ENCODE data around the gene PCSK6.

The PCSK6 gene

DNA sequence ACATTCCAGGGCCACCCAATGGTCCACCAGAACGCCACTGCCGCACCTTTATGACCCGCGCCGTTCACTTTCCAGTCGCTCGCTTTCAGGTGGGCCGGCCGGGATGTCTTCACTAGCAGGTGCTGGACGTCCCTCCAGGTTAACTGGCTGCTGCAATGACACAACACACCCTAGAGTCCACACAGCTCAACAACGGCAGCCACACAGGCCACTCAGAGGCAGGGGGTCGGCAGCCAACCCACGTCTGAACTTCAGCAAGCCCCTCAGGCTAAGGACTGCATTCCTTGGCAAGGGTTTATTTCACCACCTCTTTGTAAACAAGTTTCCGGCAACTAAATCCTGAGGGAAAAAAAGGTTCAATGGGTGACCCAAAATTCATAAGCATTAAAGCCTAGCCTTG is 105.2 kb downstream of the PCSK6 start:
- DNase-seq (ENCODE audit: low read depth) = no peak
- H3K4me3 ChIP-seq (ENCODE audit: control insufficient read depth, low read depth, low read length) = no peak overlapping the region
- TF ChIP-seq, protein P1, sequence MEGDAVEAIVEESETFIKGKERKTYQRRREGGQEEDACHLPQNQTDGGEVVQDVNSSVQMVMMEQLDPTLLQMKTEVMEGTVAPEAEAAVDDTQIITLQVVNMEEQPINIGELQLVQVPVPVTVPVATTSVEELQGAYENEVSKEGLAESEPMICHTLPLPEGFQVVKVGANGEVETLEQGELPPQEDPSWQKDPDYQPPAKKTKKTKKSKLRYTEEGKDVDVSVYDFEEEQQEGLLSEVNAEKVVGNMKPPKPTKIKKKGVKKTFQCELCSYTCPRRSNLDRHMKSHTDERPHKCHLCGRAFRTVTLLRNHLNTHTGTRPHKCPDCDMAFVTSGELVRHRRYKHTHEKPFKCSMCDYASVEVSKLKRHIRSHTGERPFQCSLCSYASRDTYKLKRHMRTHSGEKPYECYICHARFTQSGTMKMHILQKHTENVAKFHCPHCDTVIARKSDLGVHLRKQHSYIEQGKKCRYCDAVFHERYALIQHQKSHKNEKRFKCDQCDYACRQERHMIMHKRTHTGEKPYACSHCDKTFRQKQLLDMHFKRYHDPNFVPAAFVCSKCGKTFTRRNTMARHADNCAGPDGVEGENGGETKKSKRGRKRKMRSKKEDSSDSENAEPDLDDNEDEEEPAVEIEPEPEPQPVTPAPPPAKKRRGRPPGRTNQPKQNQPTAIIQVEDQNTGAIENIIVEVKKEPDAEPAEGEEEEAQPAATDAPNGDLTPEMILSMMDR (IDR thresholded peaks at IDR 0.05; ENCODE audit: control insufficient read depth, insufficient read depth, low read depth, low read length, missing control alignments) = no peak

DNA sequence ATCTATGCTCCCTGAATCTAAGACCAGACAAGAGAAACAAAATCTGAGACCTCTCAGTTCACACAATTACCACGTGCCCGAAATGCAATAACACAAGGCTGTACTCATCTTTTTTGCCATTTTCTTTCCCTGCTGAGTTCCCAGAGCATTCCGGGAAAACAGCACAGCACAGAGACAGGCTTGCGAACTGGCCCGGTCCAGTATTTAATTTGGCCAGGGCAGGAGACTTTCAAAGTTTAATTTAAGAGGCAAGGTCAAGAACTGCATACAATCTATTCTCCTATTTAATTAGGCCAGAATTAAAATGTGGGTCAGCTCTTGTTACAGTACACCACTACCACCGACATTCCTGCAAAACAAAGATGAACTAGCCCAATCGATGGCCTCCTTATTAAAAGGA is 107.0 kb downstream of the PCSK6 start:
- no peak for DNase-seq (ENCODE audit: low read depth)
- TF ChIP-seq, protein P1 (IDR thresholded peaks at IDR 0.05; ENCODE audit: control insufficient read depth, insufficient read depth, low read depth, low read length, missing control alignments) = no peak
- no peak overlapping the region for H3K4me3 ChIP-seq (ENCODE audit: control insufficient read depth, low read depth, low read length)

DNA sequence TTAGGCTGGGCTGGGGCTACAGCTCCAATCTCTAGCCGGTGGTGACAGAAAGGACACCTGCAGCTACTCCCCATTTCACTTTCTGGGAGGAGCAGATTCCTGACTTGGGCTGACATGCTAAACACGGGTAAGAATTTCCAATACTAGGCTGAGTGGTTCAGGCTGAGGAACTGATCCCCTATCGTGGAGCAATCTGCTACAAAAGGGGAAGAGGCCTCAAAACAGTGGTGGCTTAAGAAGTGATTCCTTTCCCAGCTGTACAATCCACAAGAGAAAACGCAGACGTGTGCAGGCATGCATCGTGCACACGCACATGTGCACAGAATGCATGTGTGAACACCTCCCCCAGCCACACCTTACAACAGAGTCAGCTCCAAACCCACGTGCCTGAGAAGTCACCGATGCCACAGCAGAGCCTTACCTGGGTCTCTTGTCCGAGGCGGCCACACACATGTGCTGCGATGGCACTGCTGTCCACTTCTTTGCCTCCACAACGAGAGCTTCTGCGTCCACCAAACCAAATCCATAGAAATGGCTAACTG is 107.8 kb downstream of the PCSK6 start:
- TF ChIP-seq, protein P1 (IDR thresholded peaks at IDR 0.05; ENCODE audit: control insufficient read depth, insufficient read depth, low read depth, low read length, missing control alignments) = no peak
- no peak for DNase-seq (ENCODE audit: low read depth)
- H3K4me3 ChIP-seq (ENCODE audit: control insufficient read depth, low read depth, low read length) = no peak overlapping the region

DNA sequence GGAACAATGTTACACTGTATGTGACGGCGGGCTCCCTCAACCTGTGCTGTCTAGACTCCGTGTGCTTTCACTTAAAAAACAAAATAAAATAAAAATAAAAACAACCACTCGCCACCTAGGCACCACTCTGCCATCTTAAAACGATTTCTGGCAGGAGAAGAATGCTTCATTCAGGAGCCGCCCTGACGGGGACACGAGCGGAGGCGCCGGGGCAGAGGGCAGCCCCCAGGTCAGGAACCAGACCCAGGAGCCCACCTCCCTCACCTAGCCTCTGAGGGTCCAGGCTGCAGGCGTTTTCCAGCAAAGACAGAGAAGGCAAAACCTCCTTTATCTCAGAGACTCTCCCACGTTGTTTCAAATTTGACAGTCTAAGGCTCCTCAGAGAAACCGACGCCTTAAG is 109.4 kb downstream of the PCSK6 start:
- TF ChIP-seq, protein P1 (IDR thresholded peaks at IDR 0.05; ENCODE audit: control insufficient read depth, insufficient read depth, low read depth, low read length, missing control alignments) = no peak
- no peak overlapping the region for H3K4me3 ChIP-seq (ENCODE audit: control insufficient read depth, low read depth, low read length)
- DNase-seq (ENCODE audit: low read depth) = no peak

DNA sequence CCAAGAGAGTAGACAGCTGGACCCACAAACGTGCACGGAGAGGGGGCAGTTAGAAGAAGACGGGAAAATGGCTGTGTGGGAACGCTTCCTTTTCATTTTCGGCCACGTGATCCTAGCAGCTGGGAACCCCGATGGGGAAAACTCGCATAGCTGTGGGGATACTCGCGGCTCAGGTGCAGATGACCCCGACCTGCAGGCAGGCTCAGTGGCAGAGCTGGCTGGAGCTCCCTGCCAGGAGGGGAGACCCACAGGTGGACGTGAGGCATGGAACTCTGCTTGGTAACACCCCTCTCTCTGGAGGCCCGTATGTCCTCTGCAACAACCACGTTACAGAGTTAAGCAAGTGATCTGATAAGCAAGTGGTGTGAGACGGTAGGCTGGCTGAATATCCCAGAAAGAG is 109.9 kb downstream of the PCSK6 start:
- no peak for DNase-seq (ENCODE audit: low read depth)
- TF ChIP-seq, protein P1 (IDR thresholded peaks at IDR 0.05; ENCODE audit: control insufficient read depth, insufficient read depth, low read depth, low read length, missing control alignments) = no peak

DNA sequence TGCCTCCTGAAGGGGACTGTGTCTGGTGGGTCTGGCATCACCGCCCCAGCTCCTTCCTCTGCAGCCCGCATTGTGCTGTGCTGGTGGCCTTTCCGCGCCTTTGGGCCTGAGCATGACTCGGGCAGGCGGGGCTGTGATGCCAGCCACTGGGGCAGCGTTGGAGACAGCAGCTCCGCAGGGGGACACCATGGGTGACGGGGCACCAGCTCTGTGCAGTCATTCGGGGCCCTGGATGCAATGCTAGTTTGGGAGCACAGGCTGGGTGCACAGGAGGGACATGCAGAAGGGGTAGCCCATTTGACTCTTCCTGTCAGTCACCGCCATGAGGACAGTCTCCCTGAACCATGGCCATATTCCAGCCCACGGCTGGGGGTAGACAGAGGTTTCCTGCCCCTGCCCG is 110.6 kb downstream of the PCSK6 start:
- TF ChIP-seq, protein P1 (IDR thresholded peaks at IDR 0.05; ENCODE audit: control insufficient read depth, insufficient read depth, low read depth, low read length, missing control alignments) = no peak
- no peak for DNase-seq (ENCODE audit: low read depth)
- no peak overlapping the region for H3K4me3 ChIP-seq (ENCODE audit: control insufficient read depth, low read depth, low read length)

More for the DNA sequence above, 109.9 kb downstream of the PCSK6 start:
- H3K4me3 ChIP-seq (ENCODE audit: control insufficient read depth, low read depth, low read length) = no peak overlapping the region
